Measurements from ENCODE around the gene PODNL1.
A peak's percentile ranks its signal among the peaks of the same experiment; 100 is the strongest.
"Not testable (repeated sequence)": the region's sequence is repeated elsewhere in the genome, so short reads cannot be mapped to it uniquely, and the experiment has no call there.

The PODNL1 gene

GRCh38 chr19:13979244-13979615 lies 41.0 kb upstream of the PODNL1 start:
- Mint-ChIP-seq H3K27me3 (no peaks in the 10 kb centered on the region), H3K9me3 (no peaks in the 10 kb centered on the region), H3K4me3 (peak overlapping the region; percentile 45), H3K4me1 (peaks cover 55% of the 10 kb centered on the region), H3K36me3 (peaks cover 20% of the 10 kb centered on the region), H3K27ac (peak overlapping the region; percentile 81)
- ATAC-seq: no peak

GRCh38 chr19:13978351-13979243 lies 40.4 kb upstream of the PODNL1 start:
- Mint-ChIP-seq H3K27me3 (no peaks in the 10 kb centered on the region), H3K9me3 (no peaks in the 10 kb centered on the region), H3K36me3 (peaks cover 25% of the 10 kb centered on the region), H3K4me3 (peak overlapping the region; percentile 59), H3K27ac (peak overlapping the region; percentile 81), H3K4me1 (peaks cover 57% of the 10 kb centered on the region)
- peak; percentile 59 for ATAC-seq

- Mint-ChIP-seq H3K36me3 (peaks cover 28% of the 10 kb centered on the region), H3K4me1 (peaks cover 49% of the 10 kb centered on the region), H3K27me3 (no peaks in the 10 kb centered on the region), H3K4me3 (peak overlapping the region; percentile 59), H3K27ac (peak overlapping the region; percentile 81), H3K9me3 (no peaks in the 10 kb centered on the region)
- ATAC-seq: no peak
Measured at GRCh38 chr19:13977803-13978202, 39.6 kb upstream of the PODNL1 start.

- Mint-ChIP-seq H3K4me3 (no peak overlapping the region), H3K4me1 (peaks cover 39% of the 10 kb centered on the region), H3K27me3 (no peaks in the 10 kb centered on the region), H3K9me3 (no peaks in the 10 kb centered on the region), H3K36me3 (peaks cover 31% of the 10 kb centered on the region), H3K27ac (peak overlapping the region; percentile 59)
- no peak for ATAC-seq
Measured at GRCh38 chr19:13976446-13976845, 38.2 kb upstream of the PODNL1 start.

GRCh38 chr19:13975870-13976269 lies 37.7 kb upstream of the PODNL1 start:
- H3K27ac Mint-ChIP-seq: peak overlapping the region; percentile 59
- H3K9me3 Mint-ChIP-seq: no peaks in the 10 kb centered on the region
- H3K27me3 Mint-ChIP-seq: no peaks in the 10 kb centered on the region
- H3K4me3 Mint-ChIP-seq: no peak overlapping the region
- H3K4me1 Mint-ChIP-seq: peaks cover 33% of the 10 kb centered on the region
- H3K36me3 Mint-ChIP-seq: peaks cover 31% of the 10 kb centered on the region
- no peak for ATAC-seq

- H3K9me3 Mint-ChIP-seq: no peaks in the 10 kb centered on the region
- no peak for ATAC-seq
- H3K27ac Mint-ChIP-seq: peak overlapping the region; percentile 25
- H3K36me3 Mint-ChIP-seq: peaks cover 39% of the 10 kb centered on the region
- peaks cover 23% of the 10 kb centered on the region for H3K4me1 Mint-ChIP-seq
- H3K27me3 Mint-ChIP-seq: no peaks in the 10 kb centered on the region
- no peak overlapping the region for H3K4me3 Mint-ChIP-seq
Measured at GRCh38 chr19:13974073-13974472, 35.9 kb upstream of the PODNL1 start.

GRCh38 chr19:13973479-13973878 lies 35.3 kb upstream of the PODNL1 start:
- Mint-ChIP-seq H3K4me1 (peaks cover 22% of the 10 kb centered on the region), H3K36me3 (peaks cover 44% of the 10 kb centered on the region)
- H3K27ac Mint-ChIP-seq, H3K9me3 Mint-ChIP-seq, H3K4me3 Mint-ChIP-seq, ATAC-seq, H3K27me3 Mint-ChIP-seq: not testable (repeated sequence)

- no peak for ATAC-seq
- H3K36me3 Mint-ChIP-seq: peaks cover 44% of the 10 kb centered on the region
- peaks cover 15% of the 10 kb centered on the region for H3K4me1 Mint-ChIP-seq
- H3K27ac Mint-ChIP-seq: no peak overlapping the region
- no peaks in the 10 kb centered on the region for H3K9me3 Mint-ChIP-seq
- no peak overlapping the region for H3K4me3 Mint-ChIP-seq
- H3K27me3 Mint-ChIP-seq: no peaks in the 10 kb centered on the region
Measured at GRCh38 chr19:13972368-13973155, 34.3 kb upstream of the PODNL1 start.

- Mint-ChIP-seq H3K36me3 (peaks cover 44% of the 10 kb centered on the region), H3K4me1 (peaks cover 15% of the 10 kb centered on the region)
- H3K9me3 Mint-ChIP-seq, H3K4me3 Mint-ChIP-seq, H3K27ac Mint-ChIP-seq, ATAC-seq, H3K27me3 Mint-ChIP-seq: not testable (repeated sequence)
Measured at GRCh38 chr19:13971868-13972267, 33.7 kb upstream of the PODNL1 start.

- no peaks in the 10 kb centered on the region for H3K9me3 Mint-ChIP-seq
- no peak overlapping the region for H3K4me3 Mint-ChIP-seq
- H3K36me3 Mint-ChIP-seq: peaks cover 31% of the 10 kb centered on the region
- no peaks in the 10 kb centered on the region for H3K27me3 Mint-ChIP-seq
- H3K27ac Mint-ChIP-seq: no peak overlapping the region
- ATAC-seq: no peak
- H3K4me1 Mint-ChIP-seq: peaks cover 7% of the 10 kb centered on the region
Measured at GRCh38 chr19:13969897-13970296, 31.7 kb upstream of the PODNL1 start.

- Mint-ChIP-seq H3K4me3 (no peak overlapping the region), H3K27me3 (no peaks in the 10 kb centered on the region), H3K36me3 (peaks cover 29% of the 10 kb centered on the region), H3K27ac (no peak overlapping the region), H3K9me3 (no peaks in the 10 kb centered on the region), H3K4me1 (peaks cover 3% of the 10 kb centered on the region)
- ATAC-seq: no peak
Measured at GRCh38 chr19:13968999-13969398, 30.8 kb upstream of the PODNL1 start.

GRCh38 chr19:13968383-13968935 lies 30.2 kb upstream of the PODNL1 start:
- H3K27me3 Mint-ChIP-seq: no peaks in the 10 kb centered on the region
- no peak overlapping the region for H3K4me3 Mint-ChIP-seq
- H3K9me3 Mint-ChIP-seq: no peaks in the 10 kb centered on the region
- peaks cover 26% of the 10 kb centered on the region for H3K36me3 Mint-ChIP-seq
- no peak for ATAC-seq
- no peak overlapping the region for H3K27ac Mint-ChIP-seq
- H3K4me1 Mint-ChIP-seq: no peaks in the 10 kb centered on the region

- peaks cover 20% of the 10 kb centered on the region for H3K36me3 Mint-ChIP-seq
- not testable (repeated sequence) for H3K4me3 Mint-ChIP-seq, H3K27ac Mint-ChIP-seq, H3K27me3 Mint-ChIP-seq, ATAC-seq, H3K4me1 Mint-ChIP-seq, H3K9me3 Mint-ChIP-seq
Measured at GRCh38 chr19:13967206-13967605, 29.0 kb upstream of the PODNL1 start.

GRCh38 chr19:13966684-13967128 lies 28.5 kb upstream of the PODNL1 start:
- Mint-ChIP-seq H3K9me3 (no peaks in the 10 kb centered on the region), H3K27me3 (no peaks in the 10 kb centered on the region), H3K27ac (no peak overlapping the region), H3K36me3 (peaks cover 21% of the 10 kb centered on the region), H3K4me1 (no peaks in the 10 kb centered on the region), H3K4me3 (no peak overlapping the region)
- ATAC-seq: no peak

- ATAC-seq: no peak
- no peak overlapping the region for H3K4me3 Mint-ChIP-seq
- H3K36me3 Mint-ChIP-seq: peaks cover 27% of the 10 kb centered on the region
- H3K9me3 Mint-ChIP-seq: no peaks in the 10 kb centered on the region
- H3K27ac Mint-ChIP-seq: no peak overlapping the region
- H3K4me1 Mint-ChIP-seq: no peaks in the 10 kb centered on the region
- H3K27me3 Mint-ChIP-seq: no peaks in the 10 kb centered on the region
Measured at GRCh38 chr19:13965926-13966683, 27.9 kb upstream of the PODNL1 start.
